SHP77 treated with DMSO at 0.1 percent for 48 hours (cell line): ENCODE measurements around the gene EFCAB3.
A peak's percentile ranks its signal among the peaks of the same experiment; 100 is the strongest.
"Not testable (repeated sequence)": the region's sequence is repeated elsewhere in the genome, so short reads cannot be mapped to it uniquely, and the experiment has no call there.

Experiments used
- DNase-seq: peaks from one replicate; lab custom pipeline; 2025; lab: John Stamatoyannopoulos, UW

EFCAB3 gene

DNA sequence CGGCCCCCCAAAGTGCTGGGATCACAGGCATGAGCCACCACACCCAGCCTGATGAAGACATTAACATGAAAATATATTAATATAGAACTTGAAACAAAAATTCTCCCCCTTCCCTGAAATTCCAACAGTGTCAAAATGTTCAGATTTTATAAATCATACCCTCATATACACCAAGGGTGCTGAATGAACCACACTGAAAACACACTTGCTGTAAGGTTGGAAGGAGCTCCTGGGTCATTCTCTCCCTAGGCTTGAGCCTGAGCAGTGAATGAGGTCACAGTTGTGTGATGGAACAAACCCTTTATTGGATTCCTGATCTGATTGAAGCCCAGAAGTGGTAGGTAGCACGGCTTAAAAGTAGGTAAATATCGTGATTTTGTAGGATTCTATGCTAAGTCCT, at the start of gene EFCAB3:
EFCAB3 (plus strand) TSS at position 301 of the 400 bp plus-strand sequence. CDS start 2,427 bp downstream, outside the sequence.
- DNase-seq, result no peak

DNA sequence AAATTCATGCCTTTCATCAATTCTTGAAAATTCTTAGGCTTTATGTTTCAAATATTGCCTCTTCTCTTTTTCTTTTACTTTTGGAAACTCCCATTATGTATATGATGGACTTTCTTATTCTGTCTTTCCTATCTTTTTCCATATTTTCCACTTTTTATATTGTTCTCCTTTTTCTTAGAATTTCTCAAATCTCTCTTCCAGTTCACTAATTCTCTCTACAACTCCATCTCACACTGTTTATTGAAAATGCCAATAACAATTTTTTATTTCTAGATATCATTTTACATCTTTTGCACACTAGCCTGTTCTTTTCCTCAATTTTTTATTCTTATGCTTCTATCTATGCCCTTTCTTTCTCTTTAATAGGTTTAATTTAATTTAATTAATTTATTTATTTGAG, 43.8 kb upstream of the EFCAB3 start:
- DNase-seq, result no peak

DNA sequence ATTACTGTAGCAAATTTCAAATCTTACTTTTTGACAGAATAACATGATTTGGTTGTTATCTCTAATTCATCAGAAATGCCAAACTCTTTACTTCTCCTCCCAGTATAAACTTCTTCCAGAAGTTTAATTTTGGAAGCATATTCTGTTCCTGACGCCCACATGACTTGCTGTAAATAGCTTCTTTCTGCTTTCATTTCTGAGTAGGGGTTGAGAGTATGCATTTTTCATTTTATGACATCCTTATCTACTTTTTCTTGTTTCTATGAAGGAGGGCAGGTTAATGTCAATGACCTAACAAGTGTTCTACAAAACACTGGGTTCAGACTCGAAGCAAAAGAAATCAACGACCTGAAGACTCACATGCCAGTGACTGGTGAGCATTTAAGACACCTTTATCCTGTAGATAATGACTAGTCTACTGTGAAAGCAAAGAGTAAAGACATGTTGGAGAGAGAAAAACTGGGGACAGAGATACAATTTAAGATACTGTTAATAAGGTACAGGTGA, 36.5 kb upstream of the EFCAB3 start:
- DNase-seq, result no peak

DNA sequence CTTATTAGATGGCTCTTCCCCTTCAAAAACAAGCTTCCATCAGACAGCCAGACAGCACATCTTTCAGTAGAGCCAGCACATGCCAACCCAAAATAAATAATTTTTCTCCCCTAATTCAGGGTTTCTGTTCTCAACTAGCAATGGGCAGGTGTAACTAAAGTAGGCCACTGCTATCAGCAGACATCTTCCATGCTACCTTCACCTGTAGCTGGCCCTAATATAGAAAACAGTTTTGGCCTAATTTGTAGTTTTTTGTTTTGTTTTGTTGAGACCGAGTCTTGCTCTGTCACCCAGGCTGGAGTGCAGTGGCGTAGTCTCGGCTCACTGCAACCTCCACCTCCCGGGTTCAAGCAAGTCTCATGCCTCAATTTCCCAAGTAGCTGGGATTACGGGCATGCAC, 29.2 kb upstream of the EFCAB3 start:
- no peak for DNase-seq

DNA sequence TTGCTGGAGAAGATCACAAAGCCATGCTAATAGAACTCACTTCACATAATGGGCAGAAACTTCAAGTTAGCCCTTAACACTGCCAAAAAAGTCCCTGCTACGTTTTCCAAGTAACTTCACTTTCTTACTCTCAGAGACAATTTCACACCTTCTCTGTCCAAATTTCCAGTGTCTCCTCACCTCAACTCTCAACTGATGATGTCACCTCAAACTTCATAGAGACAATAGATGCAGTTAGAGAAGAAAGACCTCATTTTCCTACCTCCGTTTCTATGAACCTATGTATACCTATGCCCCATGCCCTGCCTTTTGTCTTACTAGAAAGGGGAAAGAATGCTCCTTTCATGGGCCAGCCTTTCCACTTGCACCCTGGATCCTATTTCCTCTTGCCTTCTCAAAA, 14.2 kb upstream of the EFCAB3 start:
- DNase-seq, result no peak

DNA sequence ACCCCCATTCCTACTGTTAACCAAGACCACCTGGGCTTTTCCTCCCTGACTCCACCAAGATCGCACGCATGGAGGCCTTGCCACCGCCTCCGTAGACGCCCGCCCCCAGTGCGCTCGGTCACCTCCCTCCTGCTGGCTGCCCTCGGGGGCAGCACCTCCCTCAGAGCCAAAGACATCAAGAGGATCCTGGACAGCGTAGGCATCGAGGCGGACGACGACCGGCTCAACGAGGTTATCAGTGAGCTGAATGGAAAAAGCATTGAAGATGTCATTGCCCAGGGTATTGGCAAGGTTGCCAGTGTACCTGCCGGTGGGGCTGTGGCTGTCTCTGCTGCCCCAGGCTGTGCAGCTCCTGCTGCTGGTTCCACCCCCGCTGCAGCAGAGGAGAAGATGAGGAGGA, 1.2 kb downstream of the EFCAB3 start:
- no peak for DNase-seq

DNA sequence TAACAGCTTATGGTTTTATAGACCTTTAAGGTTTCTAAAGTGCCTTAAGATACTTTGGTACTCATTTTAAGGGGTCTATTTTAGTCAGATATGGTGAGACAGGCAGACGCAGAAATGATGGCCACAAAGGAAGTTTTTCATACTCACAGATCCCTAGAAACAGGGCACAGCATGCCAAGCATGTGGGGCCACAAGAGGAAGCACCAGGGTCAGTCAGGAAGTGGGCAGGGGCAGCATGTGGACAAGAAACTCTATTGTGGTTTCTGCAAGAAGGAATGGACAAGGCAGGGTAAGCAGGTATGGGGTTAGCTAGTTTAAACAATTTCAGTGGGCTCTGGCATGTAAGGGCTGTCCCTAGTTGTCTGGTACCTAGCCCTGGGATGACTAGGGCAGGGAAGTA, 8.5 kb downstream of the EFCAB3 start:
- DNase-seq, result no peak

DNA sequence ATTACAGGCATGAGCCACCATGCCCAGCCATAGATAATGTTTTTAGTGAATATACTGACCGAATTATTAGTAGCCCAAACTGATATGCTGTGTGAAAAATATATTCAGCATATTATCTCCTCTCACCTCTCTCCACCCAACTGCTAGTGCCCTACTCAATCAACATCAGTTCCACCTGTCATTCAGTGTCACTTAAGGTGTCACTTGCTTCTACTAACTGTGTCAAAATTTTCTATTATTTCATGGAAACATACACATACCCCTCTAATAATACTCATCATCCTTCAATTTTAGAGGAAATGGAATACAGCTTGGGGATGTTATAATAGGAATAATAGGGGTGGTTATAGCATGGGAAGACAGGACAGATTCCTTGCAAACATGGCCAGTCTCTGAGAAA, 12.6 kb downstream of the EFCAB3 start:
- no peak for DNase-seq

DNA sequence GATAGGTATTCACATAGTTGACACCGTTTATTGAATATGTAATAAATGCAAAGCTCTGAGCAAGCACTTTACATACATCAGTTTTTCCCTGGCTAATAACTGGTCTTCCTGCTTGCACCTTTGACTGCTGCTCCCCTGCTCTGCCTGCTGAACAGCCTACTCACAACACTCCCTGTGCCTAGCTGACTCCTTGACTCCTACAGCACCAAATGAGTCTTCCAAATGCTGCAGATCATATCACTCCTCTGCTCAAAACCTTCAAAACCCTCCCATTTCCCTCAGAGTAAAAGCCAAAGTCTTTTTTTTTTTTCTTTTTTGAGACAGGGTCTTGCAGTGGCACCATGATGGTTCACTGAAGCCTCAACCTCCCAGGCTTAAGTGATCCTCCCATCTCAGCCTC, 18.5 kb downstream of the EFCAB3 start:
- DNase-seq, result no peak

DNA sequence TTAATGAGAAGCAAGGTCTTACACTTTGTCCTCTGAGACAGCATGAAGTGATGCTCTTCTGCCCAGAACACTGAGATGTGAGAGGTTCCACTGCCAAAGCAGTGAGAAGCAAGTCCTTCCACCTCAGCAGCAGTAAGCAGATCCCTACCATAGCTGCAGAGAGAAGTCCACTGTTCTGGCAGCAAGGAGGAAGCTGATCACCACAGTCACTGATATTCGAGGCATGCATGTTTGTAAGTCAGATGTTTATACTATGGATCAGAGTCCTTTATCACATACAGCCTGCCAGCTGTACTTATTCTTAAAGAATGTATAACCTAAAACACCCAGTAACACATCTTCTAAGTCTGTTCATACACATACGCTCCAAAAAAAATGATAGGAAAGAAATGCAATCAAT, 25.1 kb downstream of the EFCAB3 start:
- DNase-seq, result no peak

DNA sequence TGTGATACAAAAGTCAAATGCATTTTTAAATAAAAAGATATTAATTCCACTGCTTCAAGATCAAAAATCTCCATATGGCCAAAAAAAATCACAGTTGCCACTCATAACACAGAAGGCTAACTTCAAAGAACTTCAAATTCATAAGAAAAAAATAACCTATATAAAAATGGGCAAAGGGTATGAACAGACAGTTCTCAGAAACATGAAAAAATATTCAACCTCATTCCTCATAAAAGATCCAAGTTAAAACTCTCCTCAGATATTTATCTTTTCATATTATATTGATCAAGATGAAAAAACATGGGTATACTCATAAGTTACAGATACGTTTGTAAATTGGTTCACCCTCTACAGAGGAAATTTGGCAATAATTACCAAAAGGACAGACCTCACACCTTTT, 32.7 kb downstream of the EFCAB3 start:
- DNase-seq, result not testable (repeated sequence)

DNA sequence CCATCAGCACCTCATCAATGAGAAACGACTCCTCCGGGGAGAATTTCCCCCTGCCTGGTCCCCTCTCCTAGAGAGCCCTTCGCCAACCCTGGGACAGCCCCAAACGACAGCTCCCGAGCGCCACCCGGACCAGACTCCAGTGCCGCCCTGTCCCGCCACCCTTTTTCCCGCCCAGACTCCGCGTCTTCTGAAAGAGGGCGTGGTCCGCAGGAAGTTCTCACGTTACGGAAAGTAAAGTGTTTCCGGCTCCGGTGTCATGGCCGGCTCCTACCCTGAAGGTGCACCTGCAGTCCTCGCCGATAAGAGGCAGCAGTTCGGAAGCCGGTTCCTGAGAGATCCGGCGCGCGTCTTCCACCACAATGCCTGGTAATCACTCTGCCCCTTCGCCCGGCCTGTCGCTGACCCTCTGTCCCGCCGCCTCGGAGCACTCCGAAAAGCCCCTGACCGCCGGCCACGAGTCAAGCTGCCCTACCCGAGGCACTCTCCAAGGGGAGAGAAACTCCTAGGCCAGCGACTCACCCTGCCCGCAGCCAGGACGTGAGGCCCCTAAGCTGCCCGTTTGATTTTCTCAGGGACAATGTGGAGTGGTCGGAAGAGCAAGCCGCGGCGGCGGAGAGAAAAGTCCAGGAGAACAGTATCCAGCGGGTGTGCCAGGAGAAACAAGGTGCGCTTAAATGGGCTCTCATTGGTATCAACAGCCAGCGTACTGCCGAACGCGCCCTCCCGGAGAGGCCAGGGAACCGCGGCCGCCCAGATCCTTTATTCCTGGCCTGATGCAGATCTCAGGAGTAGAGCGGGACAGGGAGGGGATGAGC, 43.5 kb downstream of the EFCAB3 start, which contains the start of gene METTL2A:
METTL2A (plus strand) TSS at position 251 of the 815 bp plus-strand sequence; CDS start at position 257, 6 bp downstream.
- DNase-seq, result peak; percentile 71

DNA sequence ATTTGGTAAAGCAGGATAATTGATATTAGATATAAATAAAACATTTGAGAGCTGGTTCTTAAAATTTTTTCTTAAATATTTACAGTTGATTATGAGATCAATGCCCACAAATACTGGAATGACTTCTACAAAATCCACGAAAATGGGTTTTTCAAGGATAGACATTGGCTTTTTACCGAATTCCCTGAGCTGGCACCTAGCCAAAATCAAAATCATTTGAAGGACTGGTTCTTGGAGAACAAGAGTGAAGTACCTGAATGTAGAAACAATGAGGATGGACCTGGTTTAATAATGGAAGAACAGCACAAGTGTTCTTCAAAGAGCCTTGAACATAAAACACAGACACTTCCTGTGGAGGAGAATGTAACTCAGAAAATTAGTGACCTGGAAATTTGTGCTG, 45.9 kb downstream of the EFCAB3 start:
- DNase-seq, result not testable (repeated sequence)

DNA sequence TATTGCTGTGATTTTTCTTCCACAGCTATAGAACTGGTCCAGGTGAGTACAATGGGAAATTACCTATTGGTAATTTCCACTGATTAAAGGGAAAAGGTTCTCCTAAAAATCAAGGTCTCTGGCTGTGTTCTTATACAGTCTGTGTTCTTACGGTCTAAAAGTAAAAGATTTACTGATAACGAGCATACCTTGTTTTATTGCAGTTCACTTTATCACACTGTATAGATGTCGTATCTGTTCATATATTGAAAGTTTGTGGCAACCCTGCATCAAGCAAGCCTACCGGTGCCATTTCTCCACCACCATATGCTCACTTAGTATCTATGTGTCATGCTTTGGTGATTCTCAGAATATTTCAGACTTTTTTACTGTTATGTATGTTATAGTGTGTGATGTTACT, 54.9 kb downstream of the EFCAB3 start:
- not testable (repeated sequence) for DNase-seq

DNA sequence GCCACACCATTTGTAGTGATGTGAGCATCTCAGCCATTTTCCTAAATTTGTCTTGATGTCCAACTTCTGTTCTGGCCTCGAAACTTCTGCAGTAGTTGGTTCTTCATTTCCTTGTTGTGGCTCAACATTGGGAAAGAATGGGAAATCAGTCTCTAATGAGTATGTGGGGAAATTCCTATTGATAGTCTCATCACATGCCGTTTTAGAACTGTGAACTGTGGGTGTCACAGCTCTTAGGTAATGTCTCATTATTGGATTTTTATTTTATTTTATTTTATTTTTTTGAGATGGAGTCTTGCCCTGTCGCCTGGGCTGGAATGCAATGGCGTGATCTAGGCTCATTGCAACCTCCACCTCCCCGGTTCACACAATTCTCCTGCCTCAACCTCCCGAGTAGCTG, 60.8 kb downstream of the EFCAB3 start:
- DNase-seq, result not testable (repeated sequence)

DNA sequence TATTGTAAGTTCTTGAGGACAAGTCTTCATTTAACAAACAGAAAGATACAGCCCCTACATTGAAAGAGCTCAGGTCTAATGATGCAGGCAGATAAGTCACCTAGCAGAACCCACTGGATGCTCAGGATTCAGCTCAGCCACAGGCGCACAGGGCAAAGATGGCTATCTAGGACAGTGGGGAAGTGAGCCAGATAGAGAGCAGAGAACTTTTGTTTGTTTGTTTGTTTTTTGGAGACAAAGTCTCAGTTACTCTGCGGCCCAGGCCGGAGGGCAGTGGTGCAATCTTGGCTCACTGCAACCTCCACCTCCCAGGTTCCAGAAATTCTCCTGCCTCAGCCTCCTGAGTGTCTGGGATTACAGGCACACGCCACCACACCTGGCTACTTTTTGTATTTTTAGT, 63.7 kb downstream of the EFCAB3 start:
- DNase-seq, result no peak

DNA sequence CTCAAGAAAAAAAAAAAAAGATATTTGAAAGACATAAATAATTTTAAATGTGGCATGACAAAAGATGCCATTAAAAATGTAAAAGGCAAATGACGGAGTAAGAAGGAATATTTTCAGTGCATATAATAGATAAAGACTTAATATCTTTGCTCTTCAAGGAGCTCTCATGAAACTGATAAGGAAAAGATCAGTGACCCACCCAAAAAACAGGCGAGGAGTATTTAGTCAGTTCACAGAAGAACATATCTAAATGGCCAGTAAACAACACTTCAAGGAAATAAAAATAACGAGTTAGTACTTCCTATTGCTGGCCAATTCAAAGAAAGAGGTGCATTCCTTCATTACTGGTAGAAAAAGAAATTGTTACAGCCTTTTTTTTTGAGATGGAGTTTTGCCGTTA, 65.4 kb downstream of the EFCAB3 start:
- not testable (repeated sequence) for DNase-seq

DNA sequence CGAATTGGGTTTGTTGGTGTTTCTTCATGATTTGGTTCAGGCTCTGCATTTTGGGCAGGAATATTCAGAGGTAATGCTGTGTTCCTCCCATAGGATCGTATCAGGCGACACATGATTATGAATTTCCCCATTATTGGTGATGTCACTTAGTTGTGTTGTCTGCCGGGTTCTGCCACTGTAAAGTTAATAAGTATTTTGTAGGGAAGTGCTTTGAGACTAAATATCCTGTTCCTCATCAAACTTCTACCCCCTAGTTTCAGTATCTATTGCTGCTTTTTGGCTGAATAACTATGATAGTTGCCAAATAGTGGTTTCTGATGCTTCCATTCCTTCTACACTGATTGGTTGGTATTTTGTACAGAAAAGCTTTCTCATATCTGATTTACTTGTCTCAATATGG, 71.8 kb downstream of the EFCAB3 start:
- not testable (repeated sequence) for DNase-seq

DNA sequence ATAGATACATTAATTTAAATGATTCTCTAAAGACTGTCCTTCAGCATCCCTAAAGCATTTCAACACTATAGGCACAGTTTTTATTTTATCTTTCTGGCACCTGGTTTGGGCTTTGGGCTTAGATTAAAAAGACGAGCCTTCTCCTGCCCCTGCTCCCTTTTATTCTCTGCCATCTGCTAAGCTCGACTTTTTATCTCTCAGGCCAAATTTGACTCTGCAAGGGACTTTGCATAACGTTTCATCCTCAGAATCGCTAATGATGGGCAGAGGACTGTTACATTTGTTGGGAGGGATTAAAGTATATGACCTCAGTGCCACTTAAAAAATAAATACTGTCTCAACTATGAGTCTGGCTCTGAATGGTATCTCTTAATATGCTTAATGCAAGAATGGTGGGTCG, 72.7 kb downstream of the EFCAB3 start:
- not testable (repeated sequence) for DNase-seq

DNA sequence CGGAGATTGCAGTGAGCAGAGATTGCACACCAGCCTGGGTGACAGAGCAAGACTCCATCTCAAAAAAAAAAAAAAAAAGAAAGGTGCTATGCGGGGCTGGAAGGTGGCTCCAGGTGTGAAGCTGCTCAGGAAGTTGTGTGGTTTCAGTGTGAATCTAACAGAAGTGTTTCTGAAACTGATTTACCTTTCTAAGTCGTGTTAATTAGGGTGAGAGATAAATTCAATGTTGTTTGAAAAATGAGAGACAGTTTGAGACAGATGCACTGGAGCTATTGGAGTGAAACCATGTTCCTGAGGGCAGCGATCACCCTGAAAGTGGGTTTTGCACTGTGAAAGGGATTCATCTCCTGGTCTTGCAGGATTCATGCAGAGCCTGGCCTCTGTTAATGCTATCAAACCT, 73.3 kb downstream of the EFCAB3 start:
- DNase-seq, result not testable (repeated sequence)

DNA sequence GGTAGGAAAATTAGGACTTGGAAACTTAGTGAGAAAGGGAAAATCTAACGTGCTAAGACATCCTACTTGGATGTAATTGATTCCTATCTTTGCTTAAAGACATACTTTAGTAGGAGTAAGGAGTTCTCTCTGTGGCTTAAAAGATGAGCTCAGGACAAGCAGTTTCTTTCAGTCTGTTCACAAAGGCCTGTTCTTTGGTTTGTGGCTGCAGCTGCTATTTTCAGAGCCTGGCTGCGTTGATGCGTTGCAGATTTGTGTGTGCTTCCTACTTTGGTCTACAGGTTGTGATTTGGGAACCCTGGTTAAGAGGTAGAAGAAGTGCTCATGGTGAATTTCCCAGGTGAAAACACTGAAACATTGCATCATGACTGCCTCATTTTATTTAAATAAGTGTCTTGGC, 73.8 kb downstream of the EFCAB3 start:
- not testable (repeated sequence) for DNase-seq

DNA sequence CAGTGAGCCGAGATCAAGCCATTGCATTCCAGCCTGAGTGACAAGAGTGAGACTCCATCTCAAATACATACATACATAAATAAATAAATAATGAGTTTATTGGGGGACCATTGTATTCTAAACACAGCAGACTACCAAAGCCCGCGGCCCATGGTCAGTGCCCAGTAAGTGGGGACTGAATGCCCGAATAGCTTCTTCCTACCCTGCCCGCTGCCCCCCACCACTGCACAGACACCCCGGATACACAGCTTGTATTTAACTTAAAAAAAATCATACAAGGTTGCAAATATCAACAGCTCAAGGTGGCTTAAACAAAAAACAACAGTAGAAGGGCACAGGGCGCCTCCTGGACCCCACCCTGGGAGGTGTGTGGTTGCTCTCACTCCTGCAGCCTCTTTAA, 75.7 kb downstream of the EFCAB3 start:
- DNase-seq, result no peak

DNA sequence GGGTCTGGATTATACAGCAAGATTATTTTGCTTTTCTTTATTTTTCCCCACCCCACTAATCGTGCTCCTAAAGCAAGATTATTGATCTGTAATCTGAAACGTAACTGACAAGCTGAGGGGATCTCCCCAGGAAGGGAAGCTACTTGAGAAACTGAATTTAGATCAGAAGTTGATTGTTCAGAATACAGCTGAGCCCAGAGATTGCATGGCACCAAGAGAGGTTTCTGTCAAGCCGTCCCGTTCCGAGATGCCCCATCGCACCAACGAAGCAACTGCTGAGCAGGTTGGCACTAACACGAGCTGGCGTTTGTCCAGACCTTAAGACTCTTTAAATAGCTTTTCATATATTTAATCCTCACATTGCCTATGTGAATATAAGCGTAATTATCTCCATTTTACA, 78.1 kb downstream of the EFCAB3 start:
- DNase-seq, result not testable (repeated sequence)

DNA sequence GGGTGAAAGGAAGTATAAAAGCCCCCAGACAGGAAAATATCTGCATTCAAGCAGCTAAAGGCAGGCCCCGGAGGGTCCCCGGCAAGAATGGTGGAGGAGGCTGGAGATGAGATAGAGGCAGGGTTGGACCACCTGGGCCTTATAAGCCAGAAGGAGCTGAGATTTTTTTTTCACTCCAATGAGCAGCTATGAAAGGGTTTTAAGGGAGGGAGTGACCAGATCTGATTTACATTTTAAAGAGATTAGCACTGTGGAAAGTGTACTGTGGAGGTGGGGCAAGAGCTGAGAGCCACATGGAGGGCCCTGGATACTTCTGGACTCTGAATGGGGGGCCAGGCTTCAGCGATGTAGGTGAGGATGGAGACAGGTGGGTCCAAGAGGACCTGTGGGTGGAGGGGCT, 84.1 kb downstream of the EFCAB3 start:
- not testable (repeated sequence) for DNase-seq
